K562 (cell line): ENCODE results near the gene CDC123. TPM values are rescaled to one million over a fixed set of nuclear protein-coding genes. Genes with fewer than 3 reads are reported as not detected.

Source experiments
- BACH1 ChIP-seq: fragments of 200-800 bp; sonication (Bioruptor generic); IDR thresholded peaks from 2 replicates; pipeline ENCODE4 v1.6.1; 2016; ENCODE audit warnings: missing genetic modification characterization, missing compliant biosample characterization
- CEBPB ChIP-seq: fragments of 450-650 bp; IDR thresholded peaks from 2 replicates; pipeline ENCODE4 v1.6.1; 2016; ENCODE audit warnings: missing genetic modification characterization, missing compliant biosample characterization
- COPS2 ChIP-seq: fragments of 450-650 bp; conservative IDR thresholded peaks from 2 replicates; pipeline ENCODE4 v1.6.1; 2016; ENCODE audit warnings: mild to moderate bottlenecking, moderate library complexity
- ESRRB ChIP-seq: fragments of 250-450 bp; sonication (Bioruptor Pico); IDR thresholded peaks from 2 replicates; pipeline ENCODE4 v1.5.0; 2020; ENCODE audit warnings: mild to moderate bottlenecking, moderate library complexity, borderline replicate concordance
- IRF9 ChIP-seq: fragments of 450-650 bp; IDR thresholded peaks from 2 replicates; pipeline ENCODE4 v1.6.1; 2016; ENCODE audit warnings: missing biosample characterization, missing genetic modification characterization
- POLR3G ChIP-seq: IDR thresholded peaks from 2 replicates; pipeline ENCODE4 v1.6.1; 2011; ENCODE audit not compliant: insufficient read length, insufficient replicate concordance; ENCODE audit errors: extremely low read depth
- RB1 ChIP-seq: fragments of 450-650 bp; IDR thresholded peaks from 2 replicates; pipeline ENCODE4 v1.6.1; 2017; ENCODE audit warnings: low read depth, mild to moderate bottlenecking
- RBM25 ChIP-seq: fragments of 200-400 bp; formaldehyde crosslinking; IDR thresholded peaks from 2 replicates; pipeline ENCODE4 v1.6.1; 2018; ENCODE audit warnings: low read length, low read depth, moderate library complexity; ENCODE audit not compliant: severe bottlenecking
- SMARCB1 ChIP-seq: IDR thresholded peaks from 2 replicates; pipeline ENCODE4 v1.6.1; 2011; ENCODE audit warnings: improper control_type of control experiment, low read depth; ENCODE audit not compliant: insufficient read length
- TAF15 ChIP-seq: fragments of 200-400 bp; formaldehyde crosslinking; IDR thresholded peaks from 2 replicates; pipeline ENCODE4 v1.6.1; 2017; ENCODE audit warnings: mild to moderate bottlenecking, low read depth, low read length, moderate library complexity
- TBP ChIP-seq: optimal IDR thresholded peaks from 2 replicates; pipeline ENCODE3; 2011; ENCODE audit warnings: low read depth, low read length, improper control_type of control experiment
- TSHZ1 ChIP-seq: fragments of 250-450 bp; sonication (Bioruptor Pico); IDR thresholded peaks from 2 replicates; pipeline ENCODE4 v1.4.0; 2020; ENCODE audit warnings: mild to moderate bottlenecking, moderate library complexity
- ZBTB1 ChIP-seq: sonication (generic); formaldehyde crosslinking; IDR thresholded peaks from 2 replicates; pipeline ENCODE4 v1.8.1; 2023; ENCODE audit warnings: missing genetic modification reagents, low read depth, mild to moderate bottlenecking, borderline replicate concordance
- ZC3H4 ChIP-seq: sonication (generic); formaldehyde crosslinking; IDR thresholded peaks from 2 replicates; pipeline ENCODE4 v1.9.0; 2021; ENCODE audit warnings: missing genetic modification reagents, borderline replicate concordance
- ZNF134 ChIP-seq: fragments of 250-450 bp; sonication (Bioruptor Pico); conservative IDR thresholded peaks from 2 replicates; pipeline ENCODE4 v1.4.0; 2020
- ZNF318 ChIP-seq, 2 experiments: fragments of 450-650 bp; IDR thresholded peaks; 2 replicates each; pipeline ENCODE4 v1.6.1; 2016; ENCODE audit warnings: mild to moderate bottlenecking in 2 of 2, borderline replicate concordance in 1 of 2, low read depth in 1 of 2, moderate library complexity in 1 of 2
- polyA plus RNA-seq, 8 experiments: library from polyadenylated mRNA; depleted of rRNA in 4 of 8; stranded (reverse) in 5 of 8; unstranded in 3 of 8; fragments of >200 nt; fragmentation: Nextera tagmentation in 2 of 8; fragmentation: Illumina TruSeq in 1 of 8; extraction: Ambion mirVana in 2 of 8; extraction: Trizol in 1 of 8; gene quantifications; 2 replicates each; pipeline versions ENCODE4 v1.2.1 to v1.2.3, GENCODE V29; 2011 to 2014; ENCODE audit warnings: inconsistent platforms in 1 of 8, missing spikeins in 1 of 8
- total RNA-seq, 7 experiments: library from RNA; depleted of rRNA in 6 of 7; stranded (reverse); fragments of >200 nt in 6 of 7; fragmentation: Illumina TruSeq in 2 of 7; extraction: Trizol in 2 of 7; gene quantifications; 2 replicates each; pipeline versions ENCODE4 v1.2.1 to v1.2.3, GENCODE V29; 2011 to 2021; ENCODE audit warnings: low replicate concordance in 1 of 7

The CDC123 gene
- total and polyA plus RNA-seq, 9 of the 15 experiments (the other 6 are each of a cell fraction or from before 2014, with no cell fraction given), result 137 to 288 (median 175) TPM

GRCh38 chr10:12194752-12195271 is 1.2 kb upstream of the CDC123 start (continued):
- no peak for TF ChIP-seq ZNF318 (IDR thresholded peaks at IDR 0.05; ENCODE audit: borderline replicate concordance in 1 of 2, low read depth in 1 of 2)
- TF ChIP-seq ZC3H4, result no peak
- no peak for TF ChIP-seq TSHZ1 (CRISPR knock-in tag)
- peak; percentile 80 for TF ChIP-seq TBP
- no peak for TF ChIP-seq RBM25
- TF ChIP-seq ZBTB1 (CRISPR knock-in tag), result no peak
- 0 out of 2 replicates have a peak, but pooled peaks have one; percentile 50 for TF ChIP-seq RB1
- TF ChIP-seq ESRRB (CRISPR knock-in tag), result no peak
- no peak for TF ChIP-seq TAF15
- TF ChIP-seq POLR3G, result no peak
- peak; percentile 95 for TF ChIP-seq CEBPB (tag)
- TF ChIP-seq IRF9 (tag), result no peak
- TF ChIP-seq SMARCB1, result no peak
- no peak for TF ChIP-seq BACH1 (tag)
- no peak for TF ChIP-seq COPS2
- TF ChIP-seq ZNF134 (CRISPR knock-in tag), result no peak
